Measurements from ENCODE around the gene KIF19. TPM values are rescaled to one million over a fixed set of nuclear protein-coding genes. Genes with fewer than 3 reads are reported as not detected.

Gene KIF19
- total and polyA plus RNA-seq, 2 of the 4 experiments (the other 2 are of a cell fraction): not detected

GRCh38 chr17:74354561-74354960 is 28.5 kb downstream of the KIF19 start:
- Histone ChIP-seq H2BK20ac (ENCODE audit: low read depth, low read length) (no peak overlapping the region), H2BK5ac (ENCODE audit: low read depth, low read length, poor library complexity, severe bottlenecking) (no peak overlapping the region), H3K4me1 (ENCODE audit: control insufficient read depth, insufficient read depth, low read length) (no peaks in the 10 kb centered on the region), H2BK15ac (ENCODE audit: low read depth, low read length) (no peak overlapping the region), H3K23ac (ENCODE audit: low read depth, low read length) (no peak overlapping the region), H2BK120ac (ENCODE audit: low read depth, low read length) (no peak overlapping the region), H3K4me2 (ENCODE audit: low read depth, low read length) (no peak overlapping the region), H4K91ac (ENCODE audit: insufficient read depth, low read depth, low read length) (no peak overlapping the region), H3K79me1 (ENCODE audit: low read depth in 1 of 2, low read length in 2 of 2) (no peaks in the 10 kb centered on the region), H3K9me1 (ENCODE audit: insufficient read depth, low read length) (no peaks in the 10 kb centered on the region), H2AK9ac (replicated peaks; ENCODE audit: low read depth, low read length, poor library complexity) (no peak overlapping the region), H2AFZ (replicated peaks; ENCODE audit: low read length, poor library complexity) (no peak overlapping the region), H4K20me1 (ENCODE audit: insufficient read depth, low read length) (no peaks in the 10 kb centered on the region), H3K9ac (ENCODE audit: low read depth, low read length) (no peak overlapping the region), H4K5ac (ENCODE audit: low read depth, low read length) (no peak overlapping the region), H3K14ac (replicated peaks; ENCODE audit: low read depth, low read length) (no peak overlapping the region), H3K56ac (ENCODE audit: extremely low read depth, insufficient read depth, low read length) (no peak overlapping the region), H3K36me3 (ENCODE audit: control insufficient read depth, insufficient read depth, low read length) (no peaks in the 10 kb centered on the region), H3K4me3 (ENCODE audit: insufficient read depth, low read depth, low read length) (no peak overlapping the region), H4K8ac (ENCODE audit: low read depth in 2 of 2, low read length in 2 of 2) (no peak overlapping the region), H2AK5ac (ENCODE audit: low read depth, low read length) (no peak overlapping the region), H3K27ac (ENCODE audit: insufficient read depth, low read length) (no peak overlapping the region), H3K27me3 (ENCODE audit: control insufficient read depth, insufficient read depth, low read length) (peaks cover 16% of the 10 kb centered on the region; the same call in 1 of the 2 replicates), H3K9me3 (ENCODE audit: control insufficient read depth, insufficient read depth, low read length) (no peaks in the 10 kb centered on the region), H3K18ac (ENCODE audit: low read depth, low read length) (no peak overlapping the region), H3K4ac (ENCODE audit: low read depth, low read length) (no peak overlapping the region)
- WGBS, 2 experiments (ENCODE audit: extremely low coverage in 2 of 2, insufficient read length in 1 of 2): no CpG with 5 or more reads among the region's 10 CpGs
- no TSS peak for BruUV-seq (replicated peaks)
- TF ChIP-seq RCOR1 (IDR thresholded peaks at IDR 0.05; ENCODE audit: insufficient replicate concordance, low read length) (no peak), CTCF (conservative IDR thresholded peaks at IDR 0.05; ENCODE audit: low read depth, low read length) (no peak), FOS (IDR thresholded peaks at IDR 0.05; ENCODE audit: low read depth, low read length) (no peak), RFX5 (IDR thresholded peaks at IDR 0.05; ENCODE audit: low read depth, low read length) (no peak), BHLHE40 (IDR thresholded peaks at IDR 0.05; ENCODE audit: low read depth, low read length) (no peak), MAFK (IDR thresholded peaks at IDR 0.05; ENCODE audit: low read depth, low read length) (no peak), ELK1 (IDR thresholded peaks at IDR 0.05; ENCODE audit: borderline replicate concordance, low read depth, low read length) (no peak)
- DNase-seq (no peak), ATAC-seq (ENCODE audit: low read depth) (no peak)
- dilution Hi-C loops (cut with HindIII; ENCODE audit: low sequenced_read_pairs, unreplicated experiment) (no loop called here), intact Hi-C loops (cut with micrococcal nuclease) (no loop called here), in situ Hi-C loops (cut with MboI; ENCODE audit: low sequenced_read_pairs) (no loop called here)
- ChIA-PET CTCF (interaction anchor here (0.6 kb wide), 1 partner anchor 19 kb away, joined by 3 read pairs; no protein-coding TSS in a partner anchor), POLR2A (ENCODE audit: unreplicated experiment) (no interaction called here)
